Body of pancreas (tissue), 4 donors: ENCODE measurements around the gene MTERF4.

Experiments
- POLR2A ChIP-seq, 3 donors: fragments of 450-650 bp; IDR thresholded peaks; one replicate each; pipeline ENCODE4 v1.6.1; 2016; ENCODE audit warnings: antibody characterized with exemption in 3 of 3, mild to moderate bottlenecking in 2 of 3
- TF ChIP-seq, protein P1 (sequence below), 7 experiments: fragments of 450-650 bp in 4 of 7; fragments of 200-600 bp in 3 of 7; sonication (generic) in 3 of 7; IDR thresholded peaks; one replicate each; pipeline ENCODE4 v1.5.1; 2016 to 2019; ENCODE audit warnings: antibody characterized with exemption in 7 of 7

DNA sequence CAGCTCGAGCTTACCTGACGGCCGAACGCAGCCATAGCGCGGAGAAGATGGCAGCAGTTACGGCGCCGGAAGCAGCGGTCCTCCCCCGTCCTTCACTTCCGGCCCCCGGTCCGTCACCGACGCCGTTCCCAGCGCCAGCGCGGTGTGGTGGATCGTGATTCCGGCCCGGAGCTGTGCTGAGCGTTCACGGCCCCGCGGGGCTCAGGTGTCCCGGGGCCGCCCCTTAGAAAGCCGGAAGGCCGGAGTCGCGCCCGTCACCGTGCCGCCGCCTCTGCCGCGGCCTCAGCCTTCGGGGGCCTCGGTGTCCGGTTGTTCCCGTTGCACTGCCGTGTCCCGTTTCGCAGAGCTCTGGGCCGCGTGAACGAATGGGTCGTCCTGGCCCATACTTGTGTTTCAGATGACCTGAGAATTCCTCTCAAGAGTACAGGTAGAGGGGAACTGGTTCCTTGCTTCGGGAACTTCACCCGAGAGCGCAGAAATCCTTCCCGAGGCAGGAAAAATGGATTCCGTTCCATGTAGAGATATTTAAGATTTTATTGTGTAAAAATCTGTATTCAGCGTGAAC lies at the start of gene MTERF4:
- TF ChIP-seq, protein P1, sequence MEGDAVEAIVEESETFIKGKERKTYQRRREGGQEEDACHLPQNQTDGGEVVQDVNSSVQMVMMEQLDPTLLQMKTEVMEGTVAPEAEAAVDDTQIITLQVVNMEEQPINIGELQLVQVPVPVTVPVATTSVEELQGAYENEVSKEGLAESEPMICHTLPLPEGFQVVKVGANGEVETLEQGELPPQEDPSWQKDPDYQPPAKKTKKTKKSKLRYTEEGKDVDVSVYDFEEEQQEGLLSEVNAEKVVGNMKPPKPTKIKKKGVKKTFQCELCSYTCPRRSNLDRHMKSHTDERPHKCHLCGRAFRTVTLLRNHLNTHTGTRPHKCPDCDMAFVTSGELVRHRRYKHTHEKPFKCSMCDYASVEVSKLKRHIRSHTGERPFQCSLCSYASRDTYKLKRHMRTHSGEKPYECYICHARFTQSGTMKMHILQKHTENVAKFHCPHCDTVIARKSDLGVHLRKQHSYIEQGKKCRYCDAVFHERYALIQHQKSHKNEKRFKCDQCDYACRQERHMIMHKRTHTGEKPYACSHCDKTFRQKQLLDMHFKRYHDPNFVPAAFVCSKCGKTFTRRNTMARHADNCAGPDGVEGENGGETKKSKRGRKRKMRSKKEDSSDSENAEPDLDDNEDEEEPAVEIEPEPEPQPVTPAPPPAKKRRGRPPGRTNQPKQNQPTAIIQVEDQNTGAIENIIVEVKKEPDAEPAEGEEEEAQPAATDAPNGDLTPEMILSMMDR (IDR thresholded peaks at IDR 0.05) = peak in 1 of 7 experiments; percentile 12
- peak; percentile 57 to 89 (median 87) for TF ChIP-seq POLR2A (IDR thresholded peaks at IDR 0.05)
